ENCODE data around the gene TMEM44.
A peak's percentile ranks its signal among the peaks of the same experiment; 100 is the strongest.

Gene TMEM44

DNA sequence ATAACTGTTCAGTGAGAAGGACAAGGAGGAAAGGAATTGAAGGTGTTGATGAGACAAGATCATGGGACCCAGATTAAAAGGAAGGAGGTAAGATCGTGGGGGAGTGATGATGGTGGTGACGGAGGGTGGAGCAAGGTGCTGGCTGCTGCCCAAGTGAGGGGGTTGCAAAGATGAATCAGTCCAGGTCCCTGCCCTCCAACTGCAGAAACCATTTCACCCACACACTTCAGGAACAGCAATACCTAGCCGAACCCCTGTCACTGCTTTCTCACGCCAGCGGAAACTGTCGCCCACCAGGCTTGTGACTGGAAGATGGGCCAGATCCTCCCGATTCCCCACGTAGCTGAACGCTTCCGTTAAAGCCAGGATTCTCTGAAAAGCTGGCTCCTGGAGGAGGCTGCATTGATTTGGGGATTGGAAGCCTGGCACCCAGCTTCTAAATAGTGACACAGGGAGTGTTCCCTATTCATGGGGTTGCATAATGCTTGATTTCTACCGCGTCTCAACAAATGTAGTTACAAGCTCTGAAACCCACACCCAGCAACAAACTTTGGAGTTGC, 41.9 kb upstream of the TMEM44 start:
- peak overlapping the region in 1 of 2 donors; percentile 37 for H3K27ac ChIP-seq
- TF ChIP-seq CTCF (IDR thresholded peaks at IDR 0.05) = no peak
- peak; percentile 70 for DNase-seq (ENCODE audit: low spot score)
- H3K4me3 ChIP-seq = no peak overlapping the region

GRCh38 chr3:194673761-194674160, 40.5 kb upstream of the TMEM44 start:
- no peak for TF ChIP-seq CTCF (IDR thresholded peaks at IDR 0.05)
- Histone ChIP-seq H3K4me3 (no peak overlapping the region), H3K27ac (no peak overlapping the region)
- peak; percentile 49 for DNase-seq (ENCODE audit: low spot score)

GRCh38 chr3:194672876-194673275, 39.7 kb upstream of the TMEM44 start:
- TF ChIP-seq CTCF (IDR thresholded peaks at IDR 0.05) = no peak
- H3K27ac ChIP-seq = peak overlapping the region; percentile 79 to 84
- H3K4me3 ChIP-seq = peak overlapping the region; percentile 77
- no peak for DNase-seq (ENCODE audit: low spot score)

- no peak for TF ChIP-seq CTCF (IDR thresholded peaks at IDR 0.05)
- Histone ChIP-seq H3K27ac (peak within 1 kb of the TSS; percentile 79 to 84), H3K4me3 (peak within 1 kb of the TSS; percentile 77)
- peak; percentile 93 for DNase-seq (ENCODE audit: low spot score)
Measured at GRCh38 chr3:194671900-194672808, 38.9 kb upstream of the TMEM44 start, which contains the start of gene LSG1. Gene LSG1 (minus strand): TSS chr3:194672191. CDS start chr3:194672162, 29 bp downstream.

DNA sequence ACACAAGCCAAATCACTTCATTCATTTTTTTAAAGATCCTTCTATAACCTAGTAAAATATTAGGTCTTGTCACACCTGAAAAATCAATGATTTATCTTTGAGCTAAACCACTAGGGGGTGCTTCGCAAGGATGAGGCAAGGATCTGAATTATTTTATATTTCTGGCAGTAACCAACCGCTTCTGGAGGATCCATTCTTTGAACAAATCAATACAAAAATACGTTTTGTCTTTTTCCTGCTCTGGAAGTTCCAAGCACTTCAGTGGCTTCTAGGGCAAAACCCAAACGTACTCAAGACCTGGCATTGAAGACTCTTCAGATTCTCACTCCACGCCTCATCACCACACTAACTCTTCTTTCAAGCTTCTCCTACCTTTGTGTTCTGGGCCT, 38.3 kb upstream of the TMEM44 start:
- TF ChIP-seq CTCF (IDR thresholded peaks at IDR 0.05) = no peak
- DNase-seq (ENCODE audit: low spot score) = no peak
- H3K4me3 ChIP-seq = peak overlapping the region; percentile 77
- peak overlapping the region; percentile 79 to 84 for H3K27ac ChIP-seq

GRCh38 chr3:194667363-194667762, 34.1 kb upstream of the TMEM44 start:
- no peak for TF ChIP-seq CTCF (IDR thresholded peaks at IDR 0.05)
- no peak overlapping the region for H3K27ac ChIP-seq
- DNase-seq (ENCODE audit: low spot score) = no peak
- no peak overlapping the region for H3K4me3 ChIP-seq
